ENCODE data around the gene LHFPL5.

Gene LHFPL5

DNA sequence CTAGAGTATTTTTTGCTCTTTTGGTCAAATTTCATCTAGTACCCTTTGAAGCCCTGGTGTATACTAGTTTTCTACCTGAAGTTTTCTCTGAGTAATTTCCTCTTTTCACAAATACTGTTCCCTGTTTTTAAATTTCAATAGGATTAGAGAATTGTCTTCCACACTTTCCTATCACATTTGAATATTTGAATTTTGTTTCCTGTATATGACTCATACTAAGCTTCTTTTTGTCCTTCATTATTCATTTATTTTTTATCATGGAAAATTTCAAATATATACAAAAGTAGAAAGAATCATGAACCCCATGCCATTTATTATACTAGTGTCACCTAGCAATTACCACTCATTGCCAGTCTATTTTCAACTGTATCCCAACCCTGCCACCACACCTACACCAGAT is 52.7 kb downstream of the LHFPL5 start:
- FAIRE-seq, result no peak

DNA sequence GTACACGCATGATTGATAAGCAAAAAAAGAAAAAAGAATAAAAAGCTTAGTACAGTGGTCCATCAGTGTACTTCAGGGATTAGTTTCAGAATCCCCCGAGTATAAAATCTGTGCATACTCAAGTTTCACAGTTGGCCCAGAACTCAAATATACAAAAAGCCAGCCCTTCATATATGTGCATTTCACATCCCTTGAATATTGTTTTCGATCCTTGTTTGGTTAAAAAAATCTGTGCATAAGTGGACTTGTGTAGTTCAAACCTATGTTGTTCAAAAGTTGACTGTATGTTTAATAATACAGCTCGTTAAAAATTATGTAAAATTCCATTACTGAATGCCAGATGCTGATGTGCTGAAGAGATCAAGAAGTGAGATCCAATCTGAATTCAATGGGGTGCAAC is 54.2 kb downstream of the LHFPL5 start:
- FAIRE-seq, result no peak

Data from islet of Langerhans (tissue), 1 donor.